ENCODE results near the gene GLT8D2.

GLT8D2 gene

DNA sequence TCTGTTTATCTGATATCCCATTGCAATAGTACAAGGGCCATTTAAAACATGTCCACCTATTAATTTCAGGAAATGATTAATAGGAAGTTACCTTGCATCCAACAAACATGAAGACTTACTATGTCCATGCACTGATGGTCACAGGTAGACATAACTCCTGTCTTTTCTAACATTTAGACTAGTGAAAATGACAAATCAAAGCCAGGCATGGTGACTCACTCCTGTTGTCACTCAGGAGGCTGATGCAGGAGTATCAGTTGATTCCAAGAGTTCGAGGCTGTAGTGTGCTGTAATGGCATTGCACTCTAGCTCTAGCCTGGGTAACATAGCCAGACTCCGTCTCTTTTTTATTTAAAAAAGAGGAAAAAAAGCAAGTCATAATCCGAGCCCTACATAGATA, 105.0 kb downstream of the GLT8D2 start:
- no peak for DNase-seq
